Keratinocyte (primary cell): ENCODE data around the gene MACIR.

ENCODE experiments used
- EZH2 ChIP-seq: IDR thresholded peaks from one replicate; pipeline ENCODE4 v1.6.1; 2012; ENCODE audit warnings: inconsistent platforms, mild to moderate bottlenecking, low read length, moderate library complexity
- TF ChIP-seq, protein P1 (sequence below), 3 experiments: IDR thresholded peaks in 1 of 3; conservative IDR thresholded peaks in 1 of 3; optimal IDR thresholded peaks in 1 of 3; 2 replicates in 2 of 3; 3 replicates in 1 of 3; pipeline versions ENCODE3 to v1.5.1; 2011; ENCODE audit warnings: low read length in 3 of 3, mild to moderate bottlenecking in 3 of 3, moderate library complexity in 2 of 3, control low read depth in 1 of 3, inconsistent platforms in 1 of 3; ENCODE audit not compliant: insufficient read depth in 2 of 3; ENCODE audit errors: extremely low read depth in 1 of 3

DNA sequence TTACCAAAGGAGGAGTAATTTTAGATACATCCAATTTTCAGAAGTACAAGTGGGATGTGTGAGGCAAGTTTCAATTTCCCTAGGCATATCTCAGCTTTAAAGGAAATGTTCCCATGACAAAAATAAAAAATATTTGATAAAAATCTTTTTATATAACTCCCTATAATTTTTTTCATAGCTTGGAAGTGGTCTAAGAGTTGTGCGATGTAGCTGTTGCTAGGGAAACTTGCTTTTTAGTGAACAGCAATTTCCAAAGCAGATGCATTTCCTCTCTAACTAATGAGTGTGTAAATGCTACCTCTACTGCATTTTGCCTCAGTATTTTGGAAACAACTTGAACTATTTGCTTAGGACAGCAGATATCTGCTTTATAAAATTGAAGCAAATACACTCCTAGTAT, 39.6 kb downstream of the MACIR start:
- TF ChIP-seq, protein P1, sequence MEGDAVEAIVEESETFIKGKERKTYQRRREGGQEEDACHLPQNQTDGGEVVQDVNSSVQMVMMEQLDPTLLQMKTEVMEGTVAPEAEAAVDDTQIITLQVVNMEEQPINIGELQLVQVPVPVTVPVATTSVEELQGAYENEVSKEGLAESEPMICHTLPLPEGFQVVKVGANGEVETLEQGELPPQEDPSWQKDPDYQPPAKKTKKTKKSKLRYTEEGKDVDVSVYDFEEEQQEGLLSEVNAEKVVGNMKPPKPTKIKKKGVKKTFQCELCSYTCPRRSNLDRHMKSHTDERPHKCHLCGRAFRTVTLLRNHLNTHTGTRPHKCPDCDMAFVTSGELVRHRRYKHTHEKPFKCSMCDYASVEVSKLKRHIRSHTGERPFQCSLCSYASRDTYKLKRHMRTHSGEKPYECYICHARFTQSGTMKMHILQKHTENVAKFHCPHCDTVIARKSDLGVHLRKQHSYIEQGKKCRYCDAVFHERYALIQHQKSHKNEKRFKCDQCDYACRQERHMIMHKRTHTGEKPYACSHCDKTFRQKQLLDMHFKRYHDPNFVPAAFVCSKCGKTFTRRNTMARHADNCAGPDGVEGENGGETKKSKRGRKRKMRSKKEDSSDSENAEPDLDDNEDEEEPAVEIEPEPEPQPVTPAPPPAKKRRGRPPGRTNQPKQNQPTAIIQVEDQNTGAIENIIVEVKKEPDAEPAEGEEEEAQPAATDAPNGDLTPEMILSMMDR (optimal IDR thresholded peaks at IDR 0.05 in 1 of 3, IDR thresholded peaks at IDR 0.05 in 1 of 3, conservative IDR thresholded peaks at IDR 0.05 in 1 of 3; ENCODE audit: extremely low read depth in 1 of 3, insufficient read depth in 2 of 3, low read length in 3 of 3): no peak
- TF ChIP-seq EZH2: no peak
